KBM-7 (cell line): ENCODE results near the gene PRODH2.
"Not testable (repeated sequence)": the region's sequence is repeated elsewhere in the genome, so short reads cannot be mapped to it uniquely, and the experiment has no call there.

Experiments
- DNase-seq: peaks from one replicate; pipeline ENCODE4 v3.0.0-alpha.2; 2015
- in situ Hi-C: fragments of 300-500 bp; cut with MboI; formaldehyde crosslinking; loops from 2 replicates; pipeline ENCODE4 v1.14.3; 2020; ENCODE audit warnings: low sequenced_read_pairs, low pct_unique_long_range_greater_than_20kb, mixed read lengths

Gene PRODH2

GRCh38 chr19:35844482-35845214 is 32.0 kb upstream of the PRODH2 start:
- in situ Hi-C loops = no loop called here
- no peak for DNase-seq

DNA sequence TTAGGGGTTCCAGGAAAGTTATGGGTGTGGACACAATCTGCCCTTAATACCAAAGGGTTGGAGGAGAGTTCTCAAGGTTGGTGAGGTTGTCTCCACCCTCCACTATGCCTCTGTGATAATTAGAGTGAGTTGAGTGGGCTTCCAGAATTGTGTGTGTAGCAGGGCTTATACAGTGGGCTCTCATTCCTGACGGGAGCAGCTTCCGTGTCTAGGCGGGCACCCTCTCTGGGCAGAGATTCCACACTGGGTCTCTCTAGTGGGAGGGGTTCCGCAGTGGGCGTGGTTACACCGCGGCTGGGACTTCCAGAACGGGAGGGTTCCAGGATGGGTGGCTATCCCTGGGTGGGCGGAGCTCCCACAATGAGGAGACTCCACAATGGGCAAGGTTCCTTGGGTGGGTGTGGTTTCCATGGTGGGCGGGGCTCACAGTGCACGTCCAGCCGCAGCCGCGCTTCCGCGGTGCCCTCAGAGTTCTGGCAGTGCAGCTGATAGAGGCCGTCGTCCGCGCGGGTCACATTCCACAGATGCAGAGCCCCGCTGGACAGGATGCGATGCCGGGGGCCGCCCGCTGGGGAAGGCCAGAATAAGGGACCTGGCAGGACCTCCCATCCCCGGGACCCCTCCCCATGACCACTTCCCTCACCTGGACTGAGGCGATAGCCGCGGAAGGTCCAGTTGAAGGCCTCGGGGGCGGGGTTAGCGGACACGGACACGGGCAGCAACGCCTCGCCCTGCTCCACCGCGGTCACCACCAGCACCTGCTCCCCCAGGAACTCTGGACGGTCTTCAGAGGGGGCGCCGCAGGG is 31.2 kb upstream of the PRODH2 start:
- in situ Hi-C loops = no loop called here
- DNase-seq = no peak

DNA sequence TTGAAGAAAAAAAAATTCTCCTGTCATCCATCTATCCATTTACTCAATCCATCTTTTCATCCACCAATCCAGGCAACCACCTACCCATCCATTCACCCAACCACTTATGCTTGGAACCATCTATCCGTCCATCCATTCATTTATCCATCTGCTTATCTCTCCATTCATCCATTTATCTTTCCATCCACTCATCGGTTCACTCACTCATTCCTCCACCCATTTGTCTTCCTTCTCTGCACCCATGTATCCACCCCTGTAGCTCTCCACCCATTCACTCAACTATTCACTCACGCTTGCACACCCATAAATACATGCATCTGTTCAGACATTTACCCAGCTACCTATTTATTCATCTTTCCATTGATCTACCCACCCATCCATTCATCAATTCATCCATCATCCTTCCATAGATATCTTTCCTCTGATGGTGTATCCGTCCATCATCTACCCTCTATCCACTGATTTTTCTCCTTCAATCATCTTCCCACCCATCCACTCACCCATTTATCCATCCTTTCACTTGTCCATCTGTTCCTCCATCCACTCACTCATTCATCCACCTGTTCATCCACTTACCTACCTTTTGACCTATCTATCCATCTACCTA is 30.1 kb upstream of the PRODH2 start:
- no peak for DNase-seq
- in situ Hi-C loops = no loop called here

GRCh38 chr19:35841961-35842595 is 29.4 kb upstream of the PRODH2 start:
- in situ Hi-C loops = no loop called here
- no peak for DNase-seq

DNA sequence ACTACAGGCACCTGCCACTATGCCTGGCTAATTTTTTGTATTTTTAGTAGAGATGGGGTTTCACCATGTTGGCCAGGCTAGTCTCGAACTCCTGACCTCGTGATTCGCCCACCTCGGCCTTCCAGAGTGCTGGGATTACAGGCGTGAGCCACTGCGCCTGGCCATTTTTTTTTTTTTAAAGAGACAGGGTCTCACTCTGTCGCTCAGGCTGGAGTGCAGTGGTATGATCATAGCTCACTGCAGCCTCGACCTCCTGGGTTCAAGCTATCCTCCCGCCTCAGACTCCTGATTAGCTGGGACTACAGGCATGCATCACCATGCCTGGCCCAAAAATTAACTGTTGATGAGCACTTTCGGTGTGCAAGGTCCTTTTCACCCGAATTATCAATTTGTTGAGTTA is 23.5 kb upstream of the PRODH2 start:
- DNase-seq, in situ Hi-C loops: not testable (repeated sequence)

GRCh38 chr19:35833972-35834371 is 21.3 kb upstream of the PRODH2 start:
- no peak for DNase-seq
- in situ Hi-C loops = no loop called here

- in situ Hi-C loops = no loop called here
- DNase-seq = no peak
Observed at GRCh38 chr19:35832054-35832453, 19.4 kb upstream of the PRODH2 start.

DNA sequence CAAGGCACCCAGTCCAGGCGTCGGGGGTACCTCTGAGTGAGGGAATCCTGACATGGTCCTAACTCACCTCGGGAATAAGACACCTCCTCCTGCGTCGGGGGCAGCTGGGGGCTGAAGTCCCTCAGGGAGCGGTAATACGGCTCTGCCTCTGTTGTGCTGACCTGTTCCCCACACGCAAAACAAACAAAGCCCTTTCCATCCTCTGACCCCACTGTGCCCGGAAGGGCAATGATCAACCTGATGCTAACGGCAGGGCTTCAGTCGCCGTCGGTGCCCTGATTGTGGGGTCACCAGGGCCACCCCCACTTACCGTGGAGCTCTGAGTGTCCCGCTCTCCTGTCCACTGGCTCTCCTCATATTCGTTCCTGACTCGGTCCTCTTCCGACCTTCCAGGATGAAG is 18.3 kb upstream of the PRODH2 start:
- in situ Hi-C loops = no loop called here
- DNase-seq = no peak

DNA sequence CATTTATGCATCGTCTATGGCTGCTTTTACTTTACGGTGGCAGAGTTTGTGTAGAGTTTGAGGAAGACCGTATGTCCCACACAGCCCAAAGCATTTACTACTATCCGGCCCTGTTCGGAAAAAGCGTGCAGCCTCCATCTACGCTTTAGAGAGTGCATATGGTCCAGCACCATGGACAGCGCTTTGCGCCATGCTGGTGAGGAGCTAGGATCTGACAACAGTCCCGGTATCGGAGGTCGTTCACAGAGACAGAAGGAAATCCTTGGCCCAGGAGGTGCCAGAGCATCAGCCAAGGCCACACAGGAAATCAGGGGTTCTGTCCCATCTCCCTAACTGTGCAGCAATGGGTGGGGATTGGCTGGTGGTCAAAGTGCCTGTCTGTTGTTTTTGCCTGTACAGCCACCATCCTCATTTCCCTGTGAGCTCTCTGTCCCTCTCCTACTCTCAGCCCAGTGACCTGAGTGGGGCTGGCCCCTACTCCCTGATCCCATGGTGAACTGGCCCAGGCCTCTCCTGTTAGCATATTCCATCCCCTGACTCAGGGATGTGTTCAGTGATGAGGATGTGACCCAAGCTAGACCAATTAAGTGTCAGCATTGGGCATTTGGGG is 16.2 kb upstream of the PRODH2 start:
- DNase-seq = peak; percentile 50
- in situ Hi-C loops = no loop called here

GRCh38 chr19:35824150-35824549 is 11.5 kb upstream of the PRODH2 start:
- no peak for DNase-seq
- in situ Hi-C loops = no loop called here

GRCh38 chr19:35822579-35822978 is 9.9 kb upstream of the PRODH2 start:
- DNase-seq = peak; percentile 77
- in situ Hi-C loops = no loop called here

DNA sequence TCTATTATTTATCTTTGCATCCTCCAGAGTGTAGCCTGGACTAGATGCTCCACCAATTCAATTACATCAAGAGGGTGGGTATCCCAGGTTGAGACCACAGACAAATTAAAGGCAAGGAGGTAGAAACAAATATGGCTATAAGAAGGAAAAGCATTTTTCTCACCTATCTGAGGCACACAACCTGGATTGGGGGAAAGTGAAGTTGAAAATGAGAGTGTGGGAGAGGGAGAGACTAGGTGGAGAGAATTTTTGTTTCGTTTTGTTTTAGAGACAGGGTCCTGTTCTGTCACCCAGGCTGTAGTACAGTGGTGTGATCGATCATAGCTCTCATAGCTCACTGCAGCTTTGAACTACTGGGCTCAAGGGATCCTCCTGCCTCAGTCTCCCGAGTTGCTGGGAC is 5.8 kb upstream of the PRODH2 start:
- DNase-seq = no peak
- in situ Hi-C loops = no loop called here

- no peak for DNase-seq
- in situ Hi-C loops = no loop called here
Observed at GRCh38 chr19:35816846-35817245, 4.2 kb upstream of the PRODH2 start.

GRCh38 chr19:35816262-35816661 is 3.6 kb upstream of the PRODH2 start:
- DNase-seq = no peak
- in situ Hi-C loops = no loop called here

GRCh38 chr19:35813043-35813890 is 622 bp upstream of the PRODH2 start:
- DNase-seq = no peak
- in situ Hi-C loops = no loop called here

DNA sequence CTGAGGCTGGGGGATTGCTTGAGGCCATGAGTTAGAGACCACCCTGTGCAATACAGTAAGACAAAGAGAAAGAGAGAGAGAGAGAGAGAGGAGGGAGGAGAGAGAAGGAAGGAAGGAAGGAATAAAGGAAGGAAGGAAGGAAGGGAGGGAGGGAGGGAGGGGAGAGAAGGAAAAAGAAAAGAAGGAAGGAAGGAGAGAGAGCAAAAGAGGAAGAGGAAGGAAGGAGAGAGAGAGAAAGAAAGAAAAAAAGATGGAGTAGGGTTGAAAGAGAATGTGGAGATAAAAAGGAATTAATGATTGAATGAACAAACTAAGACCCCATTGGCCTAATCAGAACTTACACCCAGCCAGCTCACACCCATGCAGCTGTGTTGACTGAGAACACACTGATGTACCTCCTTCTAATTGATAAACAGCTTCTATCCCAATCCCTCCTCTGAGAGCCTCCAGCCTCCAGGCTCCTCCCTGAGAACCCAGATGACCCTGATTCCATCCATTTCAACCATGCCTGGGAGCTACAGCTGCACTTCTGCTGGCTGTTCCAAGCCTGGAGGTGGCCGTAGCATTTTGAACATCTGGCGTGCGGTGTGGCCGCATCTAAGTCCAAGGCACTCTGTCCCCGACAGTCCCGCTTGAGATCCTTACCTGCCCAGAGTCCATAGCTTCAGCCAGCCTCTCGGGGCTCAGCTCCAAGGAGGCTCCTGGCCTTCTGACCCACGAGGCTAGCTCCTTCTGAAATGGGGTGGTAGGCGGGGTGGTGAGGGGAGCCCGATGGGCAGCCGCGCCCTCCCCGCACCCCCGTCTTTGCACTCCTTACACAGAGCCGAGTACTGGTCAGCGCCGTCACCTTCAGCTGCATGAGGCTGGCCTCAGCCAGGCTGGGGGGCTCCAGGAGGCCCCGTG is 1.1 kb downstream of the PRODH2 start:
- no peak for DNase-seq
- in situ Hi-C loops = no loop called here

DNA sequence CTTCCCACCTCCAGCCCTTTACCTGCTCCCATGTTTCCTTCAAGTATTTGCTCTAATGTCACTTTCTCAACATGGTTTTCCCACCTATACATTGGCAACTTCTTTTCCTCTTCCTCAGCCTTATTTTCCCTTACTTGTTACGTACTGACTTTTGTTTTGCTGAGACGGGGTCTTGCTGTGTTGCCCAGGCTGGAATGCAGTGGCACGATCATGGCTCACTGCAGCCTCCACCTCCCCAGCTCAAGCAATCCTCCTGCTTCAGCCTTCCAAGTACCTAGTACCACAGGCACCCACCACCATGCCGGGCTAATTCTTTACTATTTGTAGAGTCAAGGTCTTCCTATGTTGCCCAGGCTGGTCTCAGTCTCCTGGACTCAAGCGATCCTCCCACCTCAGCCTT is 5.0 kb downstream of the PRODH2 start:
- no peak for DNase-seq
- in situ Hi-C loops = no loop called here

- in situ Hi-C loops = no loop called here
- no peak for DNase-seq
Observed at GRCh38 chr19:35806597-35806996, 6.0 kb downstream of the PRODH2 start.
